UCSD-AML1 (cell line): Measurements from ENCODE around the gene GGA1.

ENCODE experiments used
- DNase-seq: peaks from one replicate; lab custom pipeline; 2025; ENCODE audit not compliant: unreplicated experiment; lab: John Stamatoyannopoulos, UW

The GGA1 gene

DNA sequence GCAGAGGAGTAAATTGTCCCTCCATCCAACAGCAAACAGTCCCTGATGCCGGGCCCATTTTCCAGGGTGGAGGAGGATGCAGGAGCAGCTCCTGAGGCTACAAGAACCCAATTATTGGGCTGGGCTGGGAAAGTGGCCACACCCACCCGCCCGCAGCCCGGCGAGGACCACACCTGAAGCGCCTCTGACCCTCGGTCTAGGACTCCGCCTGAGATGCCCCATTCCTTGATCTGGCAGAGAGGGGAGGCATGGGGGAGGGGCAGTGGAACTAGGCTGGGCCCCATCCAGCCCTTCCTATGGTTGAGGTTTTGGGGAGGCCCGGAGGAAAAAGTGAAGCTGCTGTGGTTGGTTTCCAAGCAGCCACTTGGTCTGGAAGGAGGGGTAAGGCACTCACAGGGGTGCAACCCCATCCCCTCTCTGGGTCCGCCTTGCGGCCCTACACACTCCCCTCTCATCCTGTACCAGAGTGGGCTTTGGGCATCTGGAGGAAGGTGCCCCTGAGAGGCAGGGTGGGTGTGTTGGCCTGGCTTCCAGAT lies 64.4 kb downstream of the GGA1 start:
- DNase-seq, result peak; percentile 31

DNA sequence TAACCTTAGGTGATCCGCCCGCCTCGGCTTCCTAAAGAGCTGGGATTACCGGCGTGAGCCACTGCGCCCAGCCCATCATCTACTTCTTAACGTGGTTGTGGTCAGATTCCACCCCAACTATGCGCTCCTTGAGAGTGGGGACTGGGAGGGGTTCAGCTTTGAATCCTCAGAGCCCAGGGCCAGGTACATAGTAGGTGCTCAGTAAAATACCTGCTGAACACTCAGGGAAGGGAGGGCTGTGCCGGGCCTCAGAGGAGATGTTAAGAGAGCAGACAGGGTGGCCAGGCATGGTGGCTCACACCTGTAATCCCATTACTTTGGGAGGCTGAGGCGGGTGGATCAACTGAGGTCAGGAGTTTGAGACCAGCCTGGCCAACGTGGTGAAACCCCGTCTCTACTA lies 65.6 kb downstream of the GGA1 start:
- no peak for DNase-seq

DNA sequence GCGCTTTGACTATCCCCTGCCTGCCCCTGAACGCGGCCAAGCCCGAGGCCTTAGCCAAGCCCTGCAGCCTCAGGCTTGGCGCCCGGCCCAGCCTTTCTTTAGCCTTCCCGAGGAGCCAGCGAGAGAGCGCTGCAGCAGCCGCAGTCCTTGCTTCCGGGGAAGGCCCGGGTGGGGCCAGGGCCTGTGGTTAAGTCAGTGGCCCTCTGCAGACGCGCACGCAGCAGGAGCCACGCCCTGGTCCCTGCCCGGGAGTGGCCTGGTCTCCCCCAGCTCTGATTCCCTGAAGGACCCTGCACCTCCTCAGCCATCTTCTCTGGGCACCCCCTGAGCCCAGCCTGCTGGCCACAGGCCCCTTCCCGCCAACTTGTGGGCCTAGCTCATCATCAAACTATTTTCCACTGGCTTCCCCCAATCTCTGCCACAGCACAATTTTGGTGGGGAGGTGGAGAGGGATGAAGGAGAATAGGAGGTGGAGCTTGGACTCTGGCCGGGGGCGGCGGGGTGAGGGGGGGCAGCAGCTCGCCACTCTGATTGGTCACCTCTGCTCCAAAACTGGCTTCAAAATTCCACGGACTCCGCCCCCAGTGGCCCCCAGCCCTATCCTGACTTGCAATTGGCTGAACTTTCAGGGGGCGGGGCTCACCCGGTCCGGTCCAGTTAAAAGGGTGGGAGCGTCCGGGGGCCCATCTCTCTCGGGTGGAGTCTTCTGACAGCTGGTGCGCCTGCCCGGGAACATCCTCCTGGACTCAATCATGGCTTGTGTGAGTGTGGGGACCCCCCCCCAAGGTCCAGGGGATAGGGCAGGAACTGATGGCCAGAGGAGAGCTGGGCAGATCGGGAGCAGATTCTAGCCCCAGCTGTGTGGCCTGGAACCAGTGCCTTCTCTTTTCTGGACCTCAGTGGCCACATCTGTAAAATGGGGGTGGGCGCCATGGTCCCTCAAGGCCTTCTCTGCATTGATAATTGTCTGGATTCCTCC lies 66.6 kb downstream of the GGA1 start, which contains the start of gene LGALS1:
LGALS1 (plus strand) TSS at position 686 of the 979 bp plus-strand sequence; CDS start at position 753, 67 bp downstream.
- peak; percentile 88 for DNase-seq

DNA sequence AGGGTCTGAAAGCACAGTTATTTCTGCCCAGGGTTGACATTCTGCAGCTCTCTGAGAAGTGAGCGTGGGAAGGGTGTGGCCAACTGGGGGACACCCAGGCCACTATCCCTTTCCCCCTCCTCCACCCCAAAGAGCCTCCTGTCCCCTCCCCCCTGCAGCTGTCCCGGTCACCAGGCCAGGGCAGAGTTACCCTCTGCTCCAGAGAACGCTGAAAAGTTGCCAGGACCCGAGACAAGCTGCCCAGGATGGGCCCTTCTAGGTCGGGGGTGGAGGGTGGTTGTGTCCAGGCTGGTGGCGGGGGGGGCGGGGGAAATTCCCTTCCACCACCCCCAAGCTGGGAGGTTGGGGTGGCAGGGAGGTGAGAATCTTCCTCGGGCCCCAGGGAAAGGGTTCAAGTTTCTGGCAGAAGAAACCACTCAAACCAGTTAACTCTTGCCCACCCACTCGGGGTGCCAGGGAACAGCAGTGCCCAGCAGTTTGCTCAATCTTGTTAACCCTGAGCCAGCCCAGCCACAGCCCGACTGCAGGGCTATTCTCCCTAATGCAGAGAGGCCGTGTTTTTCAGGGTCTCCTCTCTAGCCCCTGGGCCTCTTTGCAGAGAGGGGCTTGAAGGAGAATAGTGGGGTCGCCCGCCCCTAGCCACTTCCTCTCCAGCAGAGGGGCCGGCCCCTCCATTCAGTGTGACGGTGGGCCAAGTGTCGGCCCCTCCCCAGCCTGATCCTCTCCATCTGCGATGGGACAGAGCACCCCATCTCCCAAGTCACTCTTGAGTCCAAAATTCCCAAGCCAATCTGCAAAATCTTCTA lies 67.5 kb downstream of the GGA1 start:
- DNase-seq, result peak; percentile 42

DNA sequence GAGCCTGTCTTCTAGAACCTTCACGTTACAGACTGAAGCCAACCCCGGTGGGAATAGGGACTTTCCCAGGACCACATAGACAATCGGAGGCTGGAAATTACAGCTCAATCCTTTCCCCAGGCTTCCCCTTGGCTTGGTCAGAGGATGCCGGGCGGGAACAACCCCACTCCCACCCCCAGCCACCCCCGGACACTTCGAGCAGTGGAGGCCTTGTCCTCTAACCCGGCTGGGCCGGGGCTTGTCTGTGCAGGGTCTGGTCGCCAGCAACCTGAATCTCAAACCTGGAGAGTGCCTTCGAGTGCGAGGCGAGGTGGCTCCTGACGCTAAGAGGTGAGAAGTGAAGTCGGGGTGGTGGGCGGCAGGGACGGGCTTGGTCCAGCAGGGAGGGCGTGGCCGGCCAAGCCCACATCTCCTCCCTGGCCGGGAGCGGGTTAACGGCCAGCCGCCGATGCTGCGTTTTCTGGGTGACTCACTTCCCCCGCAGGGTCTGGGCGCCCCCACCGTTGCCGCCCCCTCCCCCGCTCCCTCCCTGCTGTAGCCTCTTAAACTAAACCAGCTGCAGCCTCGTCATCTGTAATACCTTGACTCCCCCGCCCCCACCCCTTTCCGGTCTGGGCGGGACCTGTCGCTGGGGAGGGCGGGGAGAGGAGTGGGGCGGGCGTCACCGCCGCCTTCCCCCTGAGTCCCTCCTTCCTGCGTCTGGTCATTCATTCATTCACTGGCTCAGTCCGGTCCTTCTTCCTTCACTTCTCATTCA lies 68.3 kb downstream of the GGA1 start:
- DNase-seq, result peak; percentile 94

DNA sequence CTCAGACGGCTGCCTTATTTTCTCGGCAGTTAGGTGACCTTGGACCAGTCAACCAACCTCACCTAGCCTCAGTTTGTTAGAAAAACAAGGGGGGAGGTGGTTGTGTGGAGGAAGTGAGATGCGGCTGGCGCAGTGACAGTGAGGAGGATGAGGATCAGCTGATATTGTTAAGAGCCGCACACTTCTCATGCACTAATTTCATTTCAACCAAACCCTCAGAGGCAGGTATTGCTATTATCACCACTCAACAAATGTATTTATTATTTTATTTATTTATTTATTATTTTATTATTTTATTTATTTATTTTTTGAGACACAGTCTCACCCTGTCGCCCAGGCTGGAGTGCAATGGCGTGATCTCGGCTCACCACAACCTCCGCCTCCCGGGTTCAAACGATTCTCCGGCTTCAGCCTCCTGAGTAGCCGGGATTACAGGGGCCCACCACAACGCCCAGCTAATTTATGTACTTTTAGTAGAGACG lies 68.9 kb downstream of the GGA1 start:
- DNase-seq, result no peak

DNA sequence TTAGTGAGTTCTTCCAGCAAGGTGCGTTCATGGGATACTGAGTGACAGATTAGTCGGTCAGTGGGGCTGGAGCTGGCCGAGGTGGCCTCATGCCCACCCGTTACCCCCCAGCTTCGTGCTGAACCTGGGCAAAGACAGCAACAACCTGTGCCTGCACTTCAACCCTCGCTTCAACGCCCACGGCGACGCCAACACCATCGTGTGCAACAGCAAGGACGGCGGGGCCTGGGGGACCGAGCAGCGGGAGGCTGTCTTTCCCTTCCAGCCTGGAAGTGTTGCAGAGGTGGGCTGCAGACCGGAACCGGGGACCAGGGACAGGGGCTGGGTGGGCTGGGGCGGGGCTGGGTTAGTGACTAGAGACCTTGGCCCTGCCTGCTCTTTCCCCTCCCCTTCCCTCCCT lies 69.7 kb downstream of the GGA1 start:
- no peak for DNase-seq

DNA sequence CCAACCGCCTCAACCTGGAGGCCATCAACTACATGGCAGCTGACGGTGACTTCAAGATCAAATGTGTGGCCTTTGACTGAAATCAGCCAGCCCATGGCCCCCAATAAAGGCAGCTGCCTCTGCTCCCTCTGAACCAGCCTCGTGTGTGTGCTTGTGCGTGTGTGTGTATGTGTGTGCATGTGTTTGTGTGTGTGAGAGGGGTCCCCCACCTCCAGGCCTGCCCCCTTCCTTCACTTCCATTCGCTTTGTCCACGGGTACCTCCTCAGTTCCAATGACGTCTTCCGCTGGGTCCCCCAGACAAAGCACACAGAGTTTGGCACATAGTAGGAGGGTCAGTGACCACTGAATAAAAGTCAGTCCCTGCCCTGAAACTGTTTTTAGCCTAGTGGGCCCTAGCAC lies 71.0 kb downstream of the GGA1 start:
- no peak for DNase-seq

DNA sequence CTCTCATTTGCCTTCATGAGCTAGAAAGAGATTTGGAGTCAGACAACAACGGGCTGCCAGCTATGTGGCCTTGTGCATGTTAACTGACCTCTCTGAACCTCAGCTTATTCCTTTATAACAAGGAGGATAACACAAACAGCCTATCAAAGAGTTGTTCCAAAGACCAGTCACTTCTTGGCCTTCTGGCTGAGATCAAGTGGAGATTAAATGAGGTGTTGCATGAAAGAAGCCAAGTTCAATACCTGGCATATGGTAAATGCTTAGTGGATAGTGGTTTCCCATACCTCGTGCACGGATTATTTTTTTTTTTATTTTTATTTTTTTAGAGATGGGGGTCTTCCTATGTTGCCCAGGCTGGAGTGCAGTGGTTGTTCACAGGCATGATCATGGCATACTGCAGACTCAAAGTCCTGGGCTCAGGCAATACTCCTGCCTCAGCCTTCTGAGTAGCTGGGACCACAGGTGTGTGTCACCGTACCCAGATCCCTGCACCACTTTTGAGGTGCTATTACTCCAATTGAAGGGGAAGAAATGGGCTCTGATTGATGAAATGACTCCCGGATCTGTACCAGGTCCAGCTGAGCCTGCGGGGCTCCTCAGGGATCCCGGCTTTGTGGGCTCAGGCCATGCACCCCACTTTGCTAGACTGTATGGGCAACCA lies 71.7 kb downstream of the GGA1 start:
- DNase-seq, result no peak

DNA sequence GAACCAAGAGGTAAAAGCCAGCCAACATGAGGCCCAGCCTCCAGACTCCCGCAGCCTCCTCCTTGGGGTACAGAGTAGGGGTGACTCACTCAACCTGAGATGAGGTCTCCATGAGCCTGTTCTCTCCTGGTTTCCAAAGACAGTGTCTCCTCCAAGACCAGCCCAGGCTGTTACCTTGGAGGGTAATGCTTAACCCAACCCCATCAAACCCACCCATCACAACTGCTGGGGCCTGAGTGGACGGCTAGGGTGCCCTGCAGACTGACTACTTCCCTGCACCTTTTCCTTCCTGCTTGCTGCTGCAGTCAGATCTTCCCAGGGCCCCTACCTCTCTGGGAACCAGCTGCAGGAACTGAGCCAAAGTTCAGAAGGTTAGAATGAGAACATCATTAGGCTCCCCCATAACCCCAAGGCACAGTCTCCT lies 72.4 kb downstream of the GGA1 start:
- no peak for DNase-seq

DNA sequence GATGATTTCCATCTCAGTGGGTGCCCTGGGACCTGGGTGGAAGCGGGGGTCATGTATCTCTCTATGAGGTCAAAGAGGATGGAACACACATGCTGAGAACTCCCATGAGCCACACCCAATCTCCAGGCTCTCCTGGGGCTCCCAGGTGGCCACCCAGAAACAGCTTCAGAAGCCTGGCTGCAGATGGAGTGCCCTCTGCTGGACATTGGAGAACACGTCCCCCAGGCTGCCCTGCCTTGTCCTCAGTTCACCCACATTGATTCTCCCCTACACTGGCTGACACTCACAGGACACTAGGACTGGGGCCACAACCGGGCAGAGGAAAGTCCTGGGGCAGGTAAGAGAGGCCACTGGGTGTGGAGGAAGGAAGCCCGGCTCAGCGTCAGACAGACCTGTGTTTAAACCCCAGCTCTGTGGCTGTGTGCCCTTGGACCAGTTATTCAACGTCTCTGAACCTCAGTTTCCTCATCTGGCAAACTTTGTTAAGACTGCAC lies 73.0 kb downstream of the GGA1 start:
- DNase-seq, result peak; percentile 67
